ENCODE measurements around the gene UGT2B10.

- TF ChIP-seq CTCF (IDR thresholded peaks at IDR 0.05) (no peak), ZFX (IDR thresholded peaks at IDR 0.05; ENCODE audit: borderline replicate concordance) (no peak)
Measured at GRCh38 chr4:68864438-68865187, 48.8 kb downstream of the UGT2B10 start.
